ENCODE measurements around the gene DIMT1. TPM values are rescaled to one million over a fixed set of nuclear protein-coding genes. Genes with fewer than 3 reads are reported as not detected.

Gene DIMT1
- total and polyA plus RNA-seq, 2 experiments from 2014 or later = 53.0 to 56.5 TPM

GRCh38 chr5:62413711-62414110 is 10.0 kb upstream of the DIMT1 start:
- H3K4me1 Mint-ChIP-seq = peaks cover 2% of the 10 kb centered on the region; the same call in 1 of the 3 replicates
- Histone ChIP-seq H2AFZ (no peak overlapping the region), H3K27me3 (ENCODE audit: insufficient read depth) (no peaks in the 10 kb centered on the region), H3K4me1 (ENCODE audit: insufficient read depth) (peaks cover 5% of the 10 kb centered on the region), H3F3A (replicated peaks; ENCODE audit: low read depth) (no peaks in the 10 kb centered on the region), H3K79me2 (replicated peaks; ENCODE audit: insufficient read depth) (peaks cover 60% of the 10 kb centered on the region), H3K27ac (ENCODE audit: low read depth) (no peak overlapping the region), H4K20me1 (replicated peaks; ENCODE audit: insufficient read depth) (peaks cover 19% of the 10 kb centered on the region; the same call in 1 of the 2 replicates), H3K36me3 (ENCODE audit: insufficient read depth) (no peaks in the 10 kb centered on the region), H3K9me2 (ENCODE audit: insufficient read depth) (no peaks in the 10 kb centered on the region), H3K4me3 (peak overlapping the region; percentile 65), H3K4me2 (peak overlapping the region; percentile 82)
- H3K27ac Mint-ChIP-seq = peak overlapping the region; percentile 96
- ATAC-seq (no peak), DNase-seq (ENCODE audit: low spot score) (no peak)
- no peaks in the 10 kb centered on the region for H3K36me3 Mint-ChIP-seq (ENCODE audit: low read depth)
- H3K27me3 Mint-ChIP-seq (ENCODE audit: insufficient read depth, low read depth, poor library complexity) = peaks cover 8% of the 10 kb centered on the region
- no peaks in the 10 kb centered on the region; the same call in 2 of the 3 replicates for H3K9me3 Mint-ChIP-seq
- H3K4me3 Mint-ChIP-seq = peak overlapping the region; percentile 93
- TF ChIP-seq, protein P1, sequence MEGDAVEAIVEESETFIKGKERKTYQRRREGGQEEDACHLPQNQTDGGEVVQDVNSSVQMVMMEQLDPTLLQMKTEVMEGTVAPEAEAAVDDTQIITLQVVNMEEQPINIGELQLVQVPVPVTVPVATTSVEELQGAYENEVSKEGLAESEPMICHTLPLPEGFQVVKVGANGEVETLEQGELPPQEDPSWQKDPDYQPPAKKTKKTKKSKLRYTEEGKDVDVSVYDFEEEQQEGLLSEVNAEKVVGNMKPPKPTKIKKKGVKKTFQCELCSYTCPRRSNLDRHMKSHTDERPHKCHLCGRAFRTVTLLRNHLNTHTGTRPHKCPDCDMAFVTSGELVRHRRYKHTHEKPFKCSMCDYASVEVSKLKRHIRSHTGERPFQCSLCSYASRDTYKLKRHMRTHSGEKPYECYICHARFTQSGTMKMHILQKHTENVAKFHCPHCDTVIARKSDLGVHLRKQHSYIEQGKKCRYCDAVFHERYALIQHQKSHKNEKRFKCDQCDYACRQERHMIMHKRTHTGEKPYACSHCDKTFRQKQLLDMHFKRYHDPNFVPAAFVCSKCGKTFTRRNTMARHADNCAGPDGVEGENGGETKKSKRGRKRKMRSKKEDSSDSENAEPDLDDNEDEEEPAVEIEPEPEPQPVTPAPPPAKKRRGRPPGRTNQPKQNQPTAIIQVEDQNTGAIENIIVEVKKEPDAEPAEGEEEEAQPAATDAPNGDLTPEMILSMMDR (conservative IDR thresholded peaks at IDR 0.05; ENCODE audit: low read depth in 2 of 2) = no peak
- TF ChIP-seq NANOG (IDR thresholded peaks at IDR 0.05; ENCODE audit: borderline replicate concordance) (no peak), JUNB (IDR thresholded peaks at IDR 0.05; ENCODE audit: unreplicated experiment) (no peak), STAT1 (IDR thresholded peaks at IDR 0.05; ENCODE audit: unreplicated experiment) (no peak), EZH2phosphoT487 (IDR thresholded peaks at IDR 0.05; ENCODE audit: unreplicated experiment) (no peak), REST (IDR thresholded peaks at IDR 0.05; ENCODE audit: unreplicated experiment) (no peak), ZNF331 (CRISPR knock-in tag; IDR thresholded peaks at IDR 0.05; ENCODE audit: low read depth) (no peak), EZH2 (IDR thresholded peaks at IDR 0.05; ENCODE audit: low read depth, unreplicated experiment) (no peak), POLR2AphosphoS5 (IDR thresholded peaks at IDR 0.05; ENCODE audit: low read depth) (no peak), ZNF114 (CRISPR knock-in tag; IDR thresholded peaks at IDR 0.05) (no peak), CREB1 (CRISPR knock-in tag; IDR thresholded peaks at IDR 0.05; ENCODE audit: low read depth) (no peak)
- TF ChIP-seq, protein P2, sequence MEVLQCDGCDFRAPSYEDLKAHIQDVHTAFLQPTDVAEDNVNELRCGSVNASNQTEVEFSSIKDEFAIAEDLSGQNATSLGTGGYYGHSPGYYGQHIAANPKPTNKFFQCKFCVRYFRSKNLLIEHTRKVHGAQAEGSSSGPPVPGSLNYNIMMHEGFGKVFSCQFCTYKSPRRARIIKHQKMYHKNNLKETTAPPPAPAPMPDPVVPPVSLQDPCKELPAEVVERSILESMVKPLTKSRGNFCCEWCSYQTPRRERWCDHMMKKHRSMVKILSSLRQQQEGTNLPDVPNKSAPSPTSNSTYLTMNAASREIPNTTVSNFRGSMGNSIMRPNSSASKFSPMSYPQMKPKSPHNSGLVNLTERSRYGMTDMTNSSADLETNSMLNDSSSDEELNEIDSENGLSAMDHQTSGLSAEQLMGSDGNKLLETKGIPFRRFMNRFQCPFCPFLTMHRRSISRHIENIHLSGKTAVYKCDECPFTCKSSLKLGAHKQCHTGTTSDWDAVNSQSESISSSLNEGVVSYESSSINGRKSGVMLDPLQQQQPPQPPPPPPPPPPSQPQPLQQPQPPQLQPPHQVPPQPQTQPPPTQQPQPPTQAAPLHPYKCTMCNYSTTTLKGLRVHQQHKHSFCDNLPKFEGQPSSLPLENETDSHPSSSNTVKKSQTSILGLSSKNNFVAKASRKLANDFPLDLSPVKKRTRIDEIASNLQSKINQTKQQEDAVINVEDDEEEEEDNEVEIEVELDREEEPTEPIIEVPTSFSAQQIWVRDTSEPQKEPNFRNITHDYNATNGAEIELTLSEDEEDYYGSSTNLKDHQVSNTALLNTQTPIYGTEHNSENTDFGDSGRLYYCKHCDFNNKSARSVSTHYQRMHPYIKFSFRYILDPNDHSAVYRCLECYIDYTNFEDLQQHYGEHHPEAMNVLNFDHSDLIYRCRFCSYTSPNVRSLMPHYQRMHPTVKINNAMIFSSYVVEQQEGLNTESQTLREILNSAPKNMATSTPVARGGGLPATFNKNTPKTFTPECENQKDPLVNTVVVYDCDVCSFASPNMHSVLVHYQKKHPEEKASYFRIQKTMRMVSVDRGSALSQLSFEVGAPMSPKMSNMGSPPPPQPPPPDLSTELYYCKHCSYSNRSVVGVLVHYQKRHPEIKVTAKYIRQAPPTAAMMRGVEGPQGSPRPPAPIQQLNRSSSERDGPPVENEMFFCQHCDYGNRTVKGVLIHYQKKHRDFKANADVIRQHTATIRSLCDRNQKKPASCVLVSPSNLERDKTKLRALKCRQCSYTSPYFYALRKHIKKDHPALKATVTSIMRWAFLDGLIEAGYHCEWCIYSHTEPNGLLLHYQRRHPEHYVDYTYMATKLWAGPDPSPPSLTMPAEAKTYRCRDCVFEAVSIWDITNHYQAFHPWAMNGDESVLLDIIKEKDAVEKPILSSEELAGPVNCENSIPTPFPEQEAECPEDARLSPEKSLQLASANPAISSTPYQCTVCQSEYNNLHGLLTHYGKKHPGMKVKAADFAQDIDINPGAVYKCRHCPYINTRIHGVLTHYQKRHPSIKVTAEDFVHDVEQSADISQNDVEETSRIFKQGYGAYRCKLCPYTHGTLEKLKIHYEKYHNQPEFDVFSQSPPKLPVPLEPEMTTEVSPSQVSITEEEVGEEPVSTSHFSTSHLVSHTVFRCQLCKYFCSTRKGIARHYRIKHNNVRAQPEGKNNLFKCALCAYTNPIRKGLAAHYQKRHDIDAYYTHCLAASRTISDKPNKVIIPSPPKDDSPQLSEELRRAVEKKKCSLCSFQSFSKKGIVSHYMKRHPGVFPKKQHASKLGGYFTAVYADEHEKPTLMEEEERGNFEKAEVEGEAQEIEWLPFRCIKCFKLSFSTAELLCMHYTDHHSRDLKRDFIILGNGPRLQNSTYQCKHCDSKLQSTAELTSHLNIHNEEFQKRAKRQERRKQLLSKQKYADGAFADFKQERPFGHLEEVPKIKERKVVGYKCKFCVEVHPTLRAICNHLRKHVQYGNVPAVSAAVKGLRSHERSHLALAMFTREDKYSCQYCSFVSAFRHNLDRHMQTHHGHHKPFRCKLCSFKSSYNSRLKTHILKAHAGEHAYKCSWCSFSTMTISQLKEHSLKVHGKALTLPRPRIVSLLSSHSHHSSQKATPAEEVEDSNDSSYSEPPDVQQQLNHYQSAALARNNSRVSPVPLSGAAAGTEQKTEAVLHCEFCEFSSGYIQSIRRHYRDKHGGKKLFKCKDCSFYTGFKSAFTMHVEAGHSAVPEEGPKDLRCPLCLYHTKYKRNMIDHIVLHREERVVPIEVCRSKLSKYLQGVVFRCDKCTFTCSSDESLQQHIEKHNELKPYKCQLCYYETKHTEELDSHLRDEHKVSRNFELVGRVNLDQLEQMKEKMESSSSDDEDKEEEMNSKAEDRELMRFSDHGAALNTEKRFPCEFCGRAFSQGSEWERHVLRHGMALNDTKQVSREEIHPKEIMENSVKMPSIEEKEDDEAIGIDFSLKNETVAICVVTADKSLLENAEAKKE (CRISPR knock-in tag; IDR thresholded peaks at IDR 0.05) = no peak
- TF ChIP-seq, protein P3, sequence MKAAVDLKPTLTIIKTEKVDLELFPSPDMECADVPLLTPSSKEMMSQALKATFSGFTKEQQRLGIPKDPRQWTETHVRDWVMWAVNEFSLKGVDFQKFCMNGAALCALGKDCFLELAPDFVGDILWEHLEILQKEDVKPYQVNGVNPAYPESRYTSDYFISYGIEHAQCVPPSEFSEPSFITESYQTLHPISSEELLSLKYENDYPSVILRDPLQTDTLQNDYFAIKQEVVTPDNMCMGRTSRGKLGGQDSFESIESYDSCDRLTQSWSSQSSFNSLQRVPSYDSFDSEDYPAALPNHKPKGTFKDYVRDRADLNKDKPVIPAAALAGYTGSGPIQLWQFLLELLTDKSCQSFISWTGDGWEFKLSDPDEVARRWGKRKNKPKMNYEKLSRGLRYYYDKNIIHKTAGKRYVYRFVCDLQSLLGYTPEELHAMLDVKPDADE (IDR thresholded peaks at IDR 0.05) = no peak
